IMR-90 (cell line): ENCODE results near the gene DGKQ.

Source experiments
- MXI1 ChIP-seq: IDR thresholded peaks from 2 replicates; pipeline ENCODE4 v1.6.1; 2012; ENCODE audit warnings: low read depth, mild to moderate bottlenecking, low read length, moderate library complexity, borderline replicate concordance
- TF ChIP-seq, protein P1 (sequence below): conservative IDR thresholded peaks from 2 replicates; pipeline ENCODE4 v1.5.1; 2012; ENCODE audit warnings: mild to moderate bottlenecking, low read depth, low read length, improper control_type of control experiment

DNA sequence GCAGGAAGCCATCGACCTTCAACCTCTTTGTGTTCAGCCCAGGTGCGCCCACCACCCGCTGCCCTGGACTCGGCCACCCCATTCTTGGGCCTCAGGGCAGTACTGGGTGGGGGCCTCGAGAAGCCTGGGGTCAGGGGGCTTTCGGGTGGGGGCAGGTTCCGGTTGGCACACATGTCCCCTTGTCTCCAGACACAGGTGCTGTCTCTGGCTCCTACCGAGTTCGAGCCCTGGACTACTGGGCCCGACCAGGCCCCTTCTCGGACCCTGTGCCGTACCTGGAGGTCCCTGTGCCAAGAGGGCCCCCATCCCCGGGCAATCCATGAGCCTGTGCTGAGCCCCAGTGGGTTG is 30.7 kb upstream of the DGKQ start:
- TF ChIP-seq, protein P1, sequence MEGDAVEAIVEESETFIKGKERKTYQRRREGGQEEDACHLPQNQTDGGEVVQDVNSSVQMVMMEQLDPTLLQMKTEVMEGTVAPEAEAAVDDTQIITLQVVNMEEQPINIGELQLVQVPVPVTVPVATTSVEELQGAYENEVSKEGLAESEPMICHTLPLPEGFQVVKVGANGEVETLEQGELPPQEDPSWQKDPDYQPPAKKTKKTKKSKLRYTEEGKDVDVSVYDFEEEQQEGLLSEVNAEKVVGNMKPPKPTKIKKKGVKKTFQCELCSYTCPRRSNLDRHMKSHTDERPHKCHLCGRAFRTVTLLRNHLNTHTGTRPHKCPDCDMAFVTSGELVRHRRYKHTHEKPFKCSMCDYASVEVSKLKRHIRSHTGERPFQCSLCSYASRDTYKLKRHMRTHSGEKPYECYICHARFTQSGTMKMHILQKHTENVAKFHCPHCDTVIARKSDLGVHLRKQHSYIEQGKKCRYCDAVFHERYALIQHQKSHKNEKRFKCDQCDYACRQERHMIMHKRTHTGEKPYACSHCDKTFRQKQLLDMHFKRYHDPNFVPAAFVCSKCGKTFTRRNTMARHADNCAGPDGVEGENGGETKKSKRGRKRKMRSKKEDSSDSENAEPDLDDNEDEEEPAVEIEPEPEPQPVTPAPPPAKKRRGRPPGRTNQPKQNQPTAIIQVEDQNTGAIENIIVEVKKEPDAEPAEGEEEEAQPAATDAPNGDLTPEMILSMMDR = no peak
- no peak for TF ChIP-seq MXI1
